RWPE2 (cell line): ENCODE data around the gene ZDHHC16.

ENCODE experiments used
- ATAC-seq: fragments of 200-7000 bp; cut with Tn5 transposase; 3 replicates; pipeline ENCODE4 v1.9.1; 2021; ENCODE audit warnings: low read depth
- DNase-seq: peaks from one replicate; pipeline ENCODE4 v3.0.0-alpha.2; 2020; ENCODE audit warnings: low spot score
- H3K27ac ChIP-seq: fragments of 450-650 bp; 2 replicates; pipeline ENCODE4 v1.5.1; 2017; ENCODE audit warnings: mild to moderate bottlenecking; ENCODE audit not compliant: poor library complexity, severe bottlenecking
- H3K27me3 ChIP-seq: fragments of 250-450 bp; sonication (Bioruptor Pico); 2 replicates; pipeline ENCODE4 v1.5.1; 2021; ENCODE audit warnings: mild to moderate bottlenecking, moderate library complexity; ENCODE audit not compliant: insufficient read depth, poor library complexity, severe bottlenecking
- H3K36me3 ChIP-seq: fragments of 250-450 bp; sonication (Bioruptor Pico); 2 replicates; pipeline ENCODE4 v1.5.1; 2020; ENCODE audit warnings: low read depth, mild to moderate bottlenecking, moderate library complexity
- H3K4me1 ChIP-seq: fragments of 250-450 bp; sonication (Bioruptor Pico); 2 replicates; pipeline ENCODE4 v1.5.1; 2021; ENCODE audit warnings: mild to moderate bottlenecking, moderate library complexity; ENCODE audit not compliant: insufficient read depth, poor library complexity, severe bottlenecking
- H3K4me3 ChIP-seq: fragments of 250-450 bp; sonication (Bioruptor Pico); 2 replicates; pipeline ENCODE4 v1.5.1; 2021; ENCODE audit warnings: mild to moderate bottlenecking, moderate library complexity; ENCODE audit not compliant: severe bottlenecking
- H3K9me3 ChIP-seq: fragments of 250-450 bp; sonication (Bioruptor Pico); 2 replicates; pipeline ENCODE4 v1.5.1; 2021; ENCODE audit warnings: mild to moderate bottlenecking, moderate library complexity; ENCODE audit not compliant: severe bottlenecking
- CTCF ChIP-seq: fragments of 450-650 bp; IDR thresholded peaks from one replicate; pipeline ENCODE4 v1.5.1; 2017; ENCODE audit warnings: mild to moderate bottlenecking, moderate library complexity; ENCODE audit not compliant: poor library complexity, severe bottlenecking

The ZDHHC16 gene

GRCh38 chr10:97482381-97482780 lies 36.4 kb downstream of the ZDHHC16 start:
- peak overlapping the region; percentile 79 for H3K27ac ChIP-seq
- no peak for DNase-seq
- no peak for ATAC-seq
- H3K4me3 ChIP-seq = no peak overlapping the region
- peaks cover 41% of the 10 kb centered on the region for H3K4me1 ChIP-seq
- no peaks in the 10 kb centered on the region for H3K9me3 ChIP-seq
- no peaks in the 10 kb centered on the region for H3K27me3 ChIP-seq
- TF ChIP-seq CTCF = no peak
- peaks cover 82% of the 10 kb centered on the region for H3K36me3 ChIP-seq

- no peaks in the 10 kb centered on the region for H3K27me3 ChIP-seq
- TF ChIP-seq CTCF = no peak
- peaks cover 41% of the 10 kb centered on the region for H3K4me1 ChIP-seq
- peak overlapping the region; percentile 79 for H3K27ac ChIP-seq
- ATAC-seq (no peak), DNase-seq (no peak)
- H3K4me3 ChIP-seq = no peak overlapping the region
- no peaks in the 10 kb centered on the region for H3K9me3 ChIP-seq
- peaks cover 82% of the 10 kb centered on the region for H3K36me3 ChIP-seq
Observed at GRCh38 chr10:97483506-97483905, 37.5 kb downstream of the ZDHHC16 start.

- Histone ChIP-seq H3K27me3 (no peaks in the 10 kb centered on the region), H3K4me3 (no peak overlapping the region), H3K9me3 (no peaks in the 10 kb centered on the region), H3K36me3 (peaks cover 82% of the 10 kb centered on the region), H3K27ac (peak overlapping the region; percentile 79), H3K4me1 (peaks cover 38% of the 10 kb centered on the region)
- DNase-seq (no peak), ATAC-seq (no peak)
- no peak for TF ChIP-seq CTCF
Observed at GRCh38 chr10:97483921-97484320, 37.9 kb downstream of the ZDHHC16 start.

GRCh38 chr10:97485647-97486281 lies 39.8 kb downstream of the ZDHHC16 start:
- H3K9me3 ChIP-seq = no peaks in the 10 kb centered on the region
- no peak for TF ChIP-seq CTCF
- DNase-seq (no peak), ATAC-seq (no peak)
- peaks cover 70% of the 10 kb centered on the region for H3K36me3 ChIP-seq
- peaks cover 21% of the 10 kb centered on the region for H3K4me1 ChIP-seq
- H3K27ac ChIP-seq = no peak overlapping the region
- no peaks in the 10 kb centered on the region for H3K27me3 ChIP-seq
- no peak overlapping the region for H3K4me3 ChIP-seq

GRCh38 chr10:97490592-97490991 lies 44.6 kb downstream of the ZDHHC16 start:
- peak overlapping the region; percentile 14 for H3K27ac ChIP-seq
- no peak overlapping the region for H3K4me3 ChIP-seq
- no peak for DNase-seq
- peaks cover 64% of the 10 kb centered on the region for H3K36me3 ChIP-seq
- H3K27me3 ChIP-seq = no peaks in the 10 kb centered on the region
- peaks cover 17% of the 10 kb centered on the region for H3K4me1 ChIP-seq
- no peaks in the 10 kb centered on the region for H3K9me3 ChIP-seq
- ATAC-seq = no peak
- TF ChIP-seq CTCF = no peak
